Epithelial cell of esophagus (primary cell): Measurements from ENCODE around the gene WNT7A.
A peak's percentile ranks its signal among the peaks of the same experiment; 100 is the strongest.

Experiments
- DNase-seq: peaks from one replicate; pipeline ENCODE4 v3.0.0; 2010; ENCODE audit warnings: low read depth
- H3K4me3 ChIP-seq: 2 replicates; pipeline ENCODE4 v1.5.1; 2011; ENCODE audit warnings: mild to moderate bottlenecking, low read length, control low read depth
- CTCF ChIP-seq: IDR thresholded peaks from 2 replicates; pipeline ENCODE4 v1.5.1; 2011; ENCODE audit warnings: low read depth, mild to moderate bottlenecking, low read length, control low read depth, inconsistent platforms; ENCODE audit not compliant: insufficient read depth; ENCODE audit errors: missing control alignments

The WNT7A gene

GRCh38 chr3:13851997-13852637, 27.8 kb downstream of the WNT7A start:
- H3K4me3 ChIP-seq, result no peak overlapping the region
- DNase-seq, result peak; percentile 86
- no peak for TF ChIP-seq CTCF

GRCh38 chr3:13851091-13851849, 28.6 kb downstream of the WNT7A start:
- no peak for DNase-seq
- no peak for TF ChIP-seq CTCF
- H3K4me3 ChIP-seq, result no peak overlapping the region

GRCh38 chr3:13850161-13850945, 29.5 kb downstream of the WNT7A start:
- no peak overlapping the region for H3K4me3 ChIP-seq
- DNase-seq, result peak; percentile 94
- no peak for TF ChIP-seq CTCF

- no peak for TF ChIP-seq CTCF
- no peak overlapping the region for H3K4me3 ChIP-seq
- DNase-seq, result no peak
Observed at GRCh38 chr3:13849018-13849417, 30.9 kb downstream of the WNT7A start.

GRCh38 chr3:13846716-13847570, 32.9 kb downstream of the WNT7A start:
- H3K4me3 ChIP-seq, result no peak overlapping the region
- no peak for TF ChIP-seq CTCF
- DNase-seq, result no peak

- H3K4me3 ChIP-seq, result no peak overlapping the region
- no peak for TF ChIP-seq CTCF
- no peak for DNase-seq
Observed at GRCh38 chr3:13846238-13846637, 33.6 kb downstream of the WNT7A start.
